Measurements from ENCODE around the gene SMIM1.

The SMIM1 gene

GRCh38 chr1:3821004-3821403 lies 48.5 kb downstream of the SMIM1 start:
- Histone ChIP-seq H3K27ac (ENCODE audit: low read depth, low read length) (no peak overlapping the region), H3K36me3 (ENCODE audit: control insufficient read depth, low read length) (peaks cover 41% of the 10 kb centered on the region), H3K4me3 (ENCODE audit: low read length) (no peak overlapping the region)

GRCh38 chr1:3821447-3821846 lies 48.9 kb downstream of the SMIM1 start:
- Histone ChIP-seq H3K9me2 (replicated peaks; ENCODE audit: control insufficient read depth, low read length) (no peaks in the 10 kb centered on the region), H4K20me1 (ENCODE audit: control insufficient read depth, insufficient read depth, low read depth, low read length) (no peaks in the 10 kb centered on the region), H3K4me1 (ENCODE audit: control insufficient read depth, low read length) (no peaks in the 10 kb centered on the region), H3K9me3 (ENCODE audit: control insufficient read depth, insufficient read depth, low read length) (no peaks in the 10 kb centered on the region), H3K27me3 (ENCODE audit: control insufficient read depth, low read length) (no peaks in the 10 kb centered on the region), H3K36me3 (ENCODE audit: control insufficient read depth, low read length) (peaks cover 43% of the 10 kb centered on the region), H3K4me2 (ENCODE audit: low read length) (no peak overlapping the region), H3F3A (ENCODE audit: control insufficient read depth, insufficient read depth) (no peaks in the 10 kb centered on the region), H3K27ac (ENCODE audit: low read depth, low read length) (no peak overlapping the region), H3K4me3 (ENCODE audit: low read length) (no peak overlapping the region), H3K79me2 (ENCODE audit: control insufficient read depth, low read length) (no peaks in the 10 kb centered on the region)
- no peak for TF ChIP-seq CTCF (IDR thresholded peaks at IDR 0.05; ENCODE audit: low read depth, low read length, poor library complexity, severe bottlenecking)

More at GRCh38 chr1:3821004-3821403, 48.5 kb downstream of the SMIM1 start:
- Histone ChIP-seq H4K20me1 (ENCODE audit: control insufficient read depth, insufficient read depth, low read depth, low read length) (no peaks in the 10 kb centered on the region), H3K9me3 (ENCODE audit: control insufficient read depth, insufficient read depth, low read length) (no peaks in the 10 kb centered on the region), H3F3A (ENCODE audit: control insufficient read depth, insufficient read depth) (no peaks in the 10 kb centered on the region), H3K79me2 (ENCODE audit: control insufficient read depth, low read length) (no peaks in the 10 kb centered on the region), H3K4me1 (ENCODE audit: control insufficient read depth, low read length) (no peaks in the 10 kb centered on the region), H3K4me2 (ENCODE audit: low read length) (no peak overlapping the region), H3K9me2 (replicated peaks; ENCODE audit: control insufficient read depth, low read length) (no peaks in the 10 kb centered on the region), H3K27me3 (ENCODE audit: control insufficient read depth, low read length) (no peaks in the 10 kb centered on the region)
- TF ChIP-seq EZH2phosphoT487 (IDR thresholded peaks at IDR 0.05; ENCODE audit: borderline replicate concordance, low read length) (no peak), CTCF (IDR thresholded peaks at IDR 0.05; ENCODE audit: low read depth, low read length, poor library complexity, severe bottlenecking) (no peak)

GRCh38 chr1:3821908-3822307 lies 49.4 kb downstream of the SMIM1 start:
- Histone ChIP-seq H3K27me3 (ENCODE audit: control insufficient read depth, low read length) (no peaks in the 10 kb centered on the region), H3F3A (ENCODE audit: control insufficient read depth, insufficient read depth) (no peaks in the 10 kb centered on the region), H3K79me2 (ENCODE audit: control insufficient read depth, low read length) (no peaks in the 10 kb centered on the region), H3K4me3 (ENCODE audit: low read length) (no peak overlapping the region), H3K4me2 (ENCODE audit: low read length) (no peak overlapping the region), H3K27ac (ENCODE audit: low read depth, low read length) (no peak overlapping the region), H3K36me3 (ENCODE audit: control insufficient read depth, low read length) (peaks cover 47% of the 10 kb centered on the region), H3K9me2 (replicated peaks; ENCODE audit: control insufficient read depth, low read length) (no peaks in the 10 kb centered on the region), H3K9me3 (ENCODE audit: control insufficient read depth, insufficient read depth, low read length) (no peaks in the 10 kb centered on the region), H4K20me1 (ENCODE audit: control insufficient read depth, insufficient read depth, low read depth, low read length) (no peaks in the 10 kb centered on the region), H3K4me1 (ENCODE audit: control insufficient read depth, low read length) (no peaks in the 10 kb centered on the region)
- TF ChIP-seq CTCF (IDR thresholded peaks at IDR 0.05; ENCODE audit: low read depth, low read length, poor library complexity, severe bottlenecking) (no peak), EZH2phosphoT487 (IDR thresholded peaks at IDR 0.05; ENCODE audit: borderline replicate concordance, low read length) (no peak)

- no peak for TF ChIP-seq EZH2phosphoT487 (IDR thresholded peaks at IDR 0.05; ENCODE audit: borderline replicate concordance, low read length)
- no peak for TF ChIP-seq CTCF (IDR thresholded peaks at IDR 0.05; ENCODE audit: low read depth, low read length, poor library complexity, severe bottlenecking)
- Histone ChIP-seq H3K27me3 (ENCODE audit: control insufficient read depth, low read length) (no peaks in the 10 kb centered on the region), H3K4me2 (ENCODE audit: low read length) (no peak overlapping the region), H3K9me3 (ENCODE audit: control insufficient read depth, insufficient read depth, low read length) (no peaks in the 10 kb centered on the region), H3K9me2 (replicated peaks; ENCODE audit: control insufficient read depth, low read length) (no peaks in the 10 kb centered on the region), H3K4me1 (ENCODE audit: control insufficient read depth, low read length) (no peaks in the 10 kb centered on the region), H4K20me1 (ENCODE audit: control insufficient read depth, insufficient read depth, low read depth, low read length) (no peaks in the 10 kb centered on the region), H3K4me3 (ENCODE audit: low read length) (no peak overlapping the region), H3K79me2 (ENCODE audit: control insufficient read depth, low read length) (no peaks in the 10 kb centered on the region), H3K27ac (ENCODE audit: low read depth, low read length) (no peak overlapping the region), H3K36me3 (ENCODE audit: control insufficient read depth, low read length) (peaks cover 50% of the 10 kb centered on the region), H3F3A (ENCODE audit: control insufficient read depth, insufficient read depth) (no peaks in the 10 kb centered on the region)
These were observed 49.9 kb downstream of the SMIM1 start for GRCh38 chr1:3822421-3822820.
